Activated CD4-positive, alpha-beta T cell treated with anti-CD3 and anti-CD28 coated beads for 36 hours (primary cell): ENCODE measurements around the gene KRTAP8-1. TPM values are rescaled to one million over a fixed set of nuclear protein-coding genes. Genes with fewer than 3 reads are reported as not detected.

Experiments
- ATAC-seq: fragments of 200-7000 bp; cut with Tn5 transposase; one replicate; pipeline ENCODE4 v1.10.0; 2021; ENCODE audit warnings: mild to moderate bottlenecking, moderate library complexity
- CTCF ChIA-PET: fragments of 350-600 bp; sonication (Branson Sonifier 250); formaldehyde crosslinking; loops from one replicate; lab custom pipeline; 2021; ENCODE audit warnings: antibody characterized with exemption; lab: Charles Lee
- POLR2A ChIA-PET: fragments of 350-600 bp; sonication (Branson Sonifier 250); formaldehyde crosslinking; loops from one replicate; lab custom pipeline; 2021; ENCODE audit warnings: antibody characterized with exemption, inconsistent platforms; lab: Charles Lee
- DNase-seq: peaks from one replicate; pipeline ENCODE4 v3.0.0-alpha.2; 2020
- H3K27ac Mint-ChIP-seq: one replicate; pipeline ENCODE4 v1.8.0; 2021; ENCODE audit warnings: mixed read lengths
- H3K27me3 Mint-ChIP-seq: one replicate; pipeline ENCODE4 v1.8.0; 2021; ENCODE audit warnings: mixed read lengths
- H3K36me3 Mint-ChIP-seq: one replicate; pipeline ENCODE4 v1.8.0; 2021; ENCODE audit warnings: low read depth, mixed read lengths
- H3K4me1 Mint-ChIP-seq: one replicate; pipeline ENCODE4 v1.8.0; 2021; ENCODE audit warnings: mixed read lengths
- H3K4me3 Mint-ChIP-seq: one replicate; pipeline ENCODE4 v1.8.0; 2021; ENCODE audit warnings: mild to moderate bottlenecking, moderate library complexity, mixed read lengths
- H3K9me3 Mint-ChIP-seq: one replicate; pipeline ENCODE4 v1.8.0; 2021; ENCODE audit warnings: low read depth, mixed read lengths
- intact Hi-C, 2 experiments: fragments of 100-400 bp; cut with DNase I in 1 of 2; cut with micrococcal nuclease in 1 of 2; formaldehyde crosslinking; loops; one replicate each; pipeline versions ENCODE4 v1.14.2 to v1.15.1; 2022 to 2024; cut with DNase I, micrococcal nuclease
- total RNA-seq, 2 experiments: library from RNA; stranded (reverse); gene quantifications; one replicate each; pipeline ENCODE4 v1.2.3, GENCODE V29; 2021

KRTAP8-1 gene
- not detected for total RNA-seq

- ChIA-PET CTCF (no interaction called here), POLR2A (no interaction called here)
- H3K4me1 Mint-ChIP-seq = no peaks in the 10 kb centered on the region
- intact Hi-C loops = no loop called here
- no peaks in the 10 kb centered on the region for H3K9me3 Mint-ChIP-seq
- H3K4me3 Mint-ChIP-seq = no peak within 1 kb of the TSS
- no peak for ATAC-seq
- no peak within 1 kb of the TSS for H3K27ac Mint-ChIP-seq
- peaks cover 16% of the 10 kb centered on the region for H3K27me3 Mint-ChIP-seq
- H3K36me3 Mint-ChIP-seq = no peaks in the 10 kb centered on the region
- no peak for DNase-seq
Observed at GRCh38 chr21:30813174-30813573, at the start of gene KRTAP8-1. Gene KRTAP8-1, minus strand, starts transcription at chr21:30813274. Its CDS starts 54 bp downstream, at chr21:30813220.

GRCh38 chr21:30847627-30848500 is 34.8 kb upstream of the KRTAP8-1 start:
- POLR2A ChIA-PET = no interaction called here
- H3K4me3 Mint-ChIP-seq = no peak overlapping the region
- DNase-seq = no peak
- peaks cover 7% of the 10 kb centered on the region for H3K27me3 Mint-ChIP-seq
- no peak for ATAC-seq
- H3K27ac Mint-ChIP-seq = no peak overlapping the region
- H3K4me1 Mint-ChIP-seq = no peaks in the 10 kb centered on the region
- intact Hi-C loops = no loop called here
- no peaks in the 10 kb centered on the region for H3K9me3 Mint-ChIP-seq
- no peaks in the 10 kb centered on the region for H3K36me3 Mint-ChIP-seq
- CTCF ChIA-PET = interaction anchor here (1.2 to 1.7 kb wide), 2 partner anchors 8 to 11 kb away, joined by 5 to 6 read pairs; no protein-coding TSS in a partner anchor

- Mint-ChIP-seq H3K4me1 (no peaks in the 10 kb centered on the region), H3K4me3 (no peak overlapping the region), H3K27ac (no peak overlapping the region), H3K36me3 (no peaks in the 10 kb centered on the region), H3K9me3 (no peaks in the 10 kb centered on the region), H3K27me3 (peaks cover 13% of the 10 kb centered on the region)
- POLR2A ChIA-PET = interaction anchor here (0.6 kb wide), 1 partner anchor 646 kb away, joined by 5 read pairs; no protein-coding TSS in a partner anchor
- ATAC-seq (no peak), DNase-seq (no peak)
- intact Hi-C loops = no loop called here
- CTCF ChIA-PET = interaction anchor here (1.7 to 2.1 kb wide), 2 partner anchors 11 to 244 kb away, joined by 11 to 12 read pairs; no protein-coding TSS in a partner anchor
Observed at GRCh38 chr21:30842990-30843389, 29.9 kb upstream of the KRTAP8-1 start.

GRCh38 chr21:30839304-30839703 is 26.2 kb upstream of the KRTAP8-1 start:
- H3K36me3 Mint-ChIP-seq = no peaks in the 10 kb centered on the region
- H3K27me3 Mint-ChIP-seq = peaks cover 12% of the 10 kb centered on the region
- peak; percentile 92 for ATAC-seq
- intact Hi-C loops = loop anchor here in 1 of 2 experiments (2.0 to 10.0 kb wide), 2 partner anchors 247 to 765 kb away; no protein-coding TSS in a partner anchor
- POLR2A ChIA-PET = interaction anchor here (0.6 kb wide), 1 partner anchor 738 kb away, joined by 6 read pairs; no protein-coding TSS in a partner anchor
- H3K9me3 Mint-ChIP-seq = no peaks in the 10 kb centered on the region
- no peaks in the 10 kb centered on the region for H3K4me1 Mint-ChIP-seq
- no peak overlapping the region for H3K27ac Mint-ChIP-seq
- CTCF ChIA-PET = interaction anchor here (0.6 to 1.6 kb wide), 8 partner anchors 8 to 311 kb away, joined by 3 to 6 read pairs (median 3); no protein-coding TSS in a partner anchor
- peak; percentile 72 for DNase-seq
- H3K4me3 Mint-ChIP-seq = no peak overlapping the region

- Mint-ChIP-seq H3K36me3 (no peaks in the 10 kb centered on the region), H3K27me3 (peaks cover 13% of the 10 kb centered on the region), H3K27ac (no peak overlapping the region), H3K9me3 (no peaks in the 10 kb centered on the region), H3K4me1 (no peaks in the 10 kb centered on the region), H3K4me3 (no peak overlapping the region)
- no peak for DNase-seq
- ATAC-seq = no peak
- ChIA-PET POLR2A (no interaction called here), CTCF (interaction anchor here (0.5 to 1.6 kb wide), 3 partner anchors 8 to 249 kb away, joined by 3 to 6 read pairs (median 4); no protein-coding TSS in a partner anchor)
- intact Hi-C loops = loop anchor here in 1 of 2 experiments (2.0 to 10.0 kb wide), 2 partner anchors 248 to 766 kb away; no protein-coding TSS in a partner anchor
Observed at GRCh38 chr21:30838536-30838935, 25.5 kb upstream of the KRTAP8-1 start.

- H3K36me3 Mint-ChIP-seq = no peaks in the 10 kb centered on the region
- H3K27ac Mint-ChIP-seq = no peak overlapping the region
- H3K27me3 Mint-ChIP-seq = peaks cover 7% of the 10 kb centered on the region
- peak; percentile 67 for DNase-seq
- no peaks in the 10 kb centered on the region for H3K4me1 Mint-ChIP-seq
- POLR2A ChIA-PET = no interaction called here
- no peak overlapping the region for H3K4me3 Mint-ChIP-seq
- intact Hi-C loops = loop anchor here (1.0 to 10.0 kb wide), 2 partner anchors 255 to 774 kb away; no protein-coding TSS in a partner anchor
- ATAC-seq = no peak
- H3K9me3 Mint-ChIP-seq = peaks cover 1% of the 10 kb centered on the region
- CTCF ChIA-PET = interaction anchor here (0.6 to 4.2 kb wide), 9 partner anchors 8 to 258 kb away, joined by 3 to 11 read pairs (median 3); no protein-coding TSS in a partner anchor
Observed at GRCh38 chr21:30831194-30831765, 18.2 kb upstream of the KRTAP8-1 start.

GRCh38 chr21:30829659-30830058 is 16.6 kb upstream of the KRTAP8-1 start, which contains the start of gene KRTAP7-1:
Gene KRTAP7-1, minus strand, starts transcription at chr21:30829759. Its CDS starts 61 bp downstream, at chr21:30829698.
- H3K9me3 Mint-ChIP-seq = peaks cover 1% of the 10 kb centered on the region
- no peak within 1 kb of the TSS for H3K27ac Mint-ChIP-seq
- CTCF ChIA-PET = interaction anchor here (1.6 to 2.1 kb wide), 2 partner anchors 10 to 14 kb away, joined by 3 to 6 read pairs; no protein-coding TSS in a partner anchor
- no peak for DNase-seq
- no peak within 1 kb of the TSS for H3K4me3 Mint-ChIP-seq
- ATAC-seq = no peak
- H3K36me3 Mint-ChIP-seq = no peaks in the 10 kb centered on the region
- H3K27me3 Mint-ChIP-seq = peaks cover 7% of the 10 kb centered on the region
- POLR2A ChIA-PET = no interaction called here
- H3K4me1 Mint-ChIP-seq = no peaks in the 10 kb centered on the region
- intact Hi-C loops = loop anchor here in 1 of 2 experiments (10.0 kb wide), 1 partner anchor 775 kb away; no protein-coding TSS in a partner anchor

GRCh38 chr21:30818837-30819610 is 6.0 kb upstream of the KRTAP8-1 start:
- ATAC-seq = no peak
- H3K9me3 Mint-ChIP-seq = no peaks in the 10 kb centered on the region
- ChIA-PET POLR2A (no interaction called here), CTCF (interaction anchor here (1.3 kb wide), 1 partner anchor 14 kb away, joined by 3 read pairs; no protein-coding TSS in a partner anchor)
- H3K27ac Mint-ChIP-seq = no peak overlapping the region
- H3K36me3 Mint-ChIP-seq = no peaks in the 10 kb centered on the region
- H3K4me3 Mint-ChIP-seq = no peak overlapping the region
- DNase-seq = no peak
- H3K27me3 Mint-ChIP-seq = peaks cover 17% of the 10 kb centered on the region
- no peaks in the 10 kb centered on the region for H3K4me1 Mint-ChIP-seq
- intact Hi-C loops = no loop called here

- ATAC-seq (no peak), DNase-seq (no peak)
- ChIA-PET CTCF (no interaction called here), POLR2A (no interaction called here)
- H3K27me3 Mint-ChIP-seq = peaks cover 14% of the 10 kb centered on the region
- no peaks in the 10 kb centered on the region for H3K9me3 Mint-ChIP-seq
- H3K36me3 Mint-ChIP-seq = no peaks in the 10 kb centered on the region
- no peaks in the 10 kb centered on the region for H3K4me1 Mint-ChIP-seq
- intact Hi-C loops = no loop called here
- no peak overlapping the region for H3K4me3 Mint-ChIP-seq
- H3K27ac Mint-ChIP-seq = no peak overlapping the region
Observed at GRCh38 chr21:30800605-30801004, 12.5 kb downstream of the KRTAP8-1 start.

GRCh38 chr21:30793581-30794314 is 19.3 kb downstream of the KRTAP8-1 start:
- Mint-ChIP-seq H3K4me1 (no peaks in the 10 kb centered on the region), H3K4me3 (no peak overlapping the region), H3K36me3 (no peaks in the 10 kb centered on the region), H3K27ac (no peak overlapping the region), H3K9me3 (no peaks in the 10 kb centered on the region), H3K27me3 (peaks cover 15% of the 10 kb centered on the region)
- ChIA-PET POLR2A (no interaction called here), CTCF (no interaction called here)
- intact Hi-C loops = no loop called here
- DNase-seq (no peak), ATAC-seq (no peak)
